ENCODE data around the gene ARHGAP42.
"Not testable (repeated sequence)": the region's sequence is repeated elsewhere in the genome, so short reads cannot be mapped to it uniquely, and the experiment has no call there.

The ARHGAP42 gene

GRCh38 chr11:100876815-100877520 is 189.9 kb downstream of the ARHGAP42 start:
- no peak for DNase-seq

- DNase-seq = no peak
Measured at GRCh38 chr11:100878474-100878873, 191.4 kb downstream of the ARHGAP42 start.

GRCh38 chr11:100882957-100883356 is 195.9 kb downstream of the ARHGAP42 start:
- DNase-seq = no peak

- DNase-seq = no peak
Measured at GRCh38 chr11:100883830-100884229, 196.7 kb downstream of the ARHGAP42 start.

- no peak for DNase-seq
Measured at GRCh38 chr11:100887659-100888058, 200.6 kb downstream of the ARHGAP42 start.

GRCh38 chr11:100888836-100889235 is 201.7 kb downstream of the ARHGAP42 start:
- DNase-seq = no peak

GRCh38 chr11:100889758-100890157 is 202.7 kb downstream of the ARHGAP42 start:
- DNase-seq = no peak

- no peak for DNase-seq
Measured at GRCh38 chr11:100890789-100891188, 203.7 kb downstream of the ARHGAP42 start.

- no peak for DNase-seq
Measured at GRCh38 chr11:100892886-100893285, 205.8 kb downstream of the ARHGAP42 start.

- no peak for DNase-seq
Measured at GRCh38 chr11:100895449-100895848, 208.4 kb downstream of the ARHGAP42 start.

GRCh38 chr11:100895976-100896375 is 208.9 kb downstream of the ARHGAP42 start:
- not testable (repeated sequence) for DNase-seq

GRCh38 chr11:100901471-100901870 is 214.4 kb downstream of the ARHGAP42 start:
- not testable (repeated sequence) for DNase-seq

GRCh38 chr11:100902454-100903141 is 215.5 kb downstream of the ARHGAP42 start:
- no peak for DNase-seq

GRCh38 chr11:100903284-100903683 is 216.2 kb downstream of the ARHGAP42 start:
- DNase-seq = no peak

- no peak for DNase-seq
Measured at GRCh38 chr11:100905684-100906083, 218.6 kb downstream of the ARHGAP42 start.

- no peak for DNase-seq
Measured at GRCh38 chr11:100908746-100909145, 221.7 kb downstream of the ARHGAP42 start.

- DNase-seq = no peak
Measured at GRCh38 chr11:100910808-100911207, 223.7 kb downstream of the ARHGAP42 start.

- no peak for DNase-seq
Measured at GRCh38 chr11:100914415-100915110, 227.5 kb downstream of the ARHGAP42 start.

GRCh38 chr11:100918551-100919500 is 231.7 kb downstream of the ARHGAP42 start:
- DNase-seq = no peak

GRCh38 chr11:100920593-100920992 is 233.5 kb downstream of the ARHGAP42 start:
- no peak for DNase-seq

- DNase-seq = no peak
Measured at GRCh38 chr11:100922121-100922520, 235.0 kb downstream of the ARHGAP42 start.

GRCh38 chr11:100923555-100923954 is 236.5 kb downstream of the ARHGAP42 start:
- no peak for DNase-seq

GRCh38 chr11:100925935-100926334 is 238.8 kb downstream of the ARHGAP42 start:
- no peak for DNase-seq
